Measurements from ENCODE around the gene CLCNKA. TPM values are rescaled to one million over a fixed set of nuclear protein-coding genes. Genes with fewer than 3 reads are reported as not detected.
"Not testable (repeated sequence)": the region's sequence is repeated elsewhere in the genome, so short reads cannot be mapped to it uniquely, and the experiment has no call there.

Gene CLCNKA
- total RNA-seq, 1 experiment from 2014 or later: 1.5 TPM

- TF ChIP-seq ZBTB21 (CRISPR knock-in tag; IDR thresholded peaks at IDR 0.05; ENCODE audit: borderline replicate concordance): no peak
- TF ChIP-seq TEAD1 (CRISPR knock-in tag; IDR thresholded peaks at IDR 0.05): no peak
- TF ChIP-seq ATF2 (CRISPR knock-in tag; IDR thresholded peaks at IDR 0.05; ENCODE audit: borderline replicate concordance, low read depth): no peak
- TF ChIP-seq GRHL2 (CRISPR knock-in tag; IDR thresholded peaks at IDR 0.05; ENCODE audit: insufficient replicate concordance, severe bottlenecking): no peak
- TF ChIP-seq PRDM15 (CRISPR knock-in tag; IDR thresholded peaks at IDR 0.05): no peak
- no peak for TF ChIP-seq EMX1 (CRISPR knock-in tag; IDR thresholded peaks at IDR 0.05)
- TF ChIP-seq FOXP1 (CRISPR knock-in tag; IDR thresholded peaks at IDR 0.05; ENCODE audit: borderline replicate concordance): no peak
- no peak for TF ChIP-seq ATF3 (CRISPR knock-in tag; conservative IDR thresholded peaks at IDR 0.05)
- no peak for TF ChIP-seq ZBTB43 (CRISPR knock-in tag; IDR thresholded peaks at IDR 0.05)
- no peak for TF ChIP-seq GTF2I (CRISPR knock-in tag; conservative IDR thresholded peaks at IDR 0.05)
- TF ChIP-seq ZNF396 (CRISPR knock-in tag; IDR thresholded peaks at IDR 0.05; ENCODE audit: borderline replicate concordance): no peak
These were observed 29.2 kb downstream of the CLCNKA start (continued) for GRCh38 chr1:16051039-16051438.

- POLR2A ChIA-PET; H3K27me3 Mint-ChIP-seq (ENCODE audit: low read depth); CTCF ChIA-PET; H3K9me3 Mint-ChIP-seq; H3K27ac Mint-ChIP-seq; H3K4me3 Mint-ChIP-seq; ATAC-seq; DNase-seq (ENCODE audit: low spot score); H3K36me3 Mint-ChIP-seq: not testable (repeated sequence)
- H3K4me1 Mint-ChIP-seq: peaks cover 19% of the 10 kb centered on the region
These were observed 30.1 kb downstream of the CLCNKA start for GRCh38 chr1:16051949-16052348.

- ChIA-PET CTCF (interaction anchor here (1.0 to 2.5 kb wide), 4 partner anchors 12 to 78 kb away, joined by 3 to 13 read pairs (median 6); partner anchors contain the start of gene ZBTB17), POLR2A (no interaction called here)
- H3K27ac Mint-ChIP-seq: no peak overlapping the region
- ATAC-seq (no peak), DNase-seq (ENCODE audit: low spot score) (no peak)
- H3K9me3 Mint-ChIP-seq: no peaks in the 10 kb centered on the region
- H3K27me3 Mint-ChIP-seq (ENCODE audit: low read depth): no peaks in the 10 kb centered on the region; the same call in 1 of the 2 replicates
- TF ChIP-seq ZNF416 (CRISPR knock-in tag; IDR thresholded peaks at IDR 0.05) (no peak), ESRRA (CRISPR knock-in tag; IDR thresholded peaks at IDR 0.05; ENCODE audit: borderline replicate concordance) (no peak)
- H3K4me1 Mint-ChIP-seq: peaks cover 19% of the 10 kb centered on the region
- H3K36me3 Mint-ChIP-seq: no peaks in the 10 kb centered on the region
- no peak overlapping the region for H3K4me3 Mint-ChIP-seq
These were observed 32.1 kb downstream of the CLCNKA start for GRCh38 chr1:16053781-16054502.
